Spleen (tissue), 11 donors: ENCODE measurements around the gene ALKBH2. TPM values are rescaled to one million over a fixed set of nuclear protein-coding genes. Genes with fewer than 3 reads are reported as not detected.

Source experiments
- DNase-seq: peaks from one replicate; pipeline ENCODE4 v3.0.0-alpha.2; 2020
- H3K27ac ChIP-seq, 8 donors: fragments of 200-600 bp; sonication (generic) in 7 of 8; 1 replicate in 4 of 8; 2 replicates in 4 of 8; pipeline versions ENCODE4 v1.5.0 to v1.8.0; 2016 to 2021; ENCODE audit warnings: inconsistent platforms in 4 of 8, mild to moderate bottlenecking in 4 of 8, moderate library complexity in 1 of 8
- H3K27me3 ChIP-seq, 7 donors: fragments of 200-600 bp; sonication (generic) in 6 of 7; replicated peaks in 1 of 7; 1 replicate in 4 of 7; 2 replicates in 3 of 7; pipeline versions ENCODE4 v1.5.0 to v1.8.0; 2016 to 2021; ENCODE audit warnings: inconsistent platforms in 3 of 7, mild to moderate bottlenecking in 1 of 7
- H3K36me3 ChIP-seq, 6 donors: fragments of 200-600 bp; sonication (generic) in 5 of 6; 1 replicate in 4 of 6; 2 replicates in 2 of 6; pipeline versions ENCODE4 v1.5.0 to v1.8.0; 2016 to 2021; ENCODE audit warnings: inconsistent platforms in 2 of 6
- H3K4me1 ChIP-seq, 6 donors: fragments of 200-600 bp; sonication (generic) in 5 of 6; 1 replicate in 3 of 6; 2 replicates in 3 of 6; pipeline versions ENCODE4 v1.5.0 to v1.8.0; 2016 to 2021; ENCODE audit warnings: inconsistent platforms in 3 of 6
- H3K4me3 ChIP-seq, 8 donors: fragments of 200-600 bp; sonication (generic) in 7 of 8; 1 replicate in 4 of 8; 2 replicates in 4 of 8; pipeline versions ENCODE4 v1.5.0 to v1.8.0; 2016 to 2021; ENCODE audit warnings: inconsistent platforms in 4 of 8, mild to moderate bottlenecking in 4 of 8, moderate library complexity in 2 of 8
- H3K9me3 ChIP-seq, 8 donors: fragments of 200-600 bp; sonication (generic) in 7 of 8; 1 replicate in 4 of 8; 2 replicates in 4 of 8; pipeline versions ENCODE4 v1.5.0 to v1.8.0; 2016 to 2021; ENCODE audit warnings: inconsistent platforms in 4 of 8
- CTCF ChIP-seq, 11 experiments: fragments of 200-600 bp in 7 of 11; fragments of 450-650 bp in 4 of 11; sonication (generic) in 4 of 11; IDR thresholded peaks in 8 of 11; conservative IDR thresholded peaks in 3 of 11; 1 replicate in 7 of 11; 2 replicates in 4 of 11; pipeline versions ENCODE4 v1.4.0 to v1.8.0; 2016 to 2021; ENCODE audit warnings: antibody characterized with exemption in 11 of 11, inconsistent platforms in 4 of 11, mild to moderate bottlenecking in 1 of 11
- POLR2A ChIP-seq, 3 donors: fragments of 450-650 bp; IDR thresholded peaks; one replicate each; pipeline ENCODE4 v1.5.1; 2017; ENCODE audit warnings: antibody characterized with exemption in 3 of 3, mild to moderate bottlenecking in 1 of 3
- POLR2AphosphoS5 ChIP-seq, 3 donors: sonication (generic); formaldehyde crosslinking; IDR thresholded peaks; one replicate each; pipeline ENCODE4 v1.5.1; 2017; ENCODE audit warnings: antibody characterized with exemption in 3 of 3
- WGBS, 5 donors: extraction: QIAGEN DNeasy Blood & Tissue Kit in 3 of 5; methylation state at CpG; one replicate each; pipeline versions ENCODE4 v1.1.5 to v1.1.7; 2013 to 2018; 5-methylcytosine and 5-hydroxymethylcytosine counted together
- intact Hi-C: fragments of 100-400 bp; cut with DNase I; formaldehyde crosslinking; loops from one replicate; pipeline ENCODE4 v1.15.0; 2023; ENCODE audit warnings: low total_unique reads
- polyA plus RNA-seq, 3 donors: library from polyadenylated mRNA; stranded (reverse); fragments of 200-250 nt; gene quantifications; one replicate each; pipeline ENCODE4 v1.2.1, GENCODE V29; 2013
- total RNA-seq, 7 donors: library from RNA; depleted of rRNA in 3 of 7; stranded (reverse); fragments of >200 nt in 3 of 7; fragmentation: NEBNext Ultra II Directional in 4 of 7; extraction: Animal tissue kit (Norgen Biotek cat#: 25700) in 4 of 7; gene quantifications; one replicate each; pipeline versions ENCODE4 v1.1.0 to v1.2.1, GENCODE V29; 2016 to 2021
- donor health status: healthy with polysubstance abuse.
- donor health status: DM: no; HTN: no; CAD: no; lungs with moderate emphysema.
- donor health status: DM: no; HTN: no; CAD: no.
- donor health status: Bipolar disorder and iron deficiency.
- donor health status: healthy.
- donor health status: DM: no; HTN: no; CAD: no.
- donor health status: DM: yes; HTN: yes; CAD: no.

The ALKBH2 gene
- total and polyA plus RNA-seq, 10 donors: 8.6 to 40.3 (median 13.8) TPM

DNA sequence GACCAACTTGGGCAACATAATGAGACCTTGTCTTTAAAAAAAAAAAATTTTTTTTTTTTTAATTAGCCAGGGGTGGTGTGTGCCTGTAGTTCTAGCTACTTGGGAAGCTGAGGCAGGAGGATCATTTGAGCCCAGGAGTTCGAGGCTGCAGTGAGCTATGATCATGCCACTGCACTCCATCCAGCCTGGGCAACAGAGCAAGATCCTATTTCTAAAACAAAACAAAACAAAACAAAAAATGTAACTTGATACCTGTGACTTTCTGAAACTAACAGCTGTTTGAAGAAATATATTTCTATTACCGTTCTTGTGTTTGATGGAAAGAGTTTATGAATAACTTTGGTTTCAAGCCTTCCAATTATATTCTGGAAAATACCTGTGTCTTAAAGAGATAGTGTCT, 21.4 kb upstream of the ALKBH2 start:
- WGBS, 5 donors: 73 to 92% (median 86%) methylated on average over 2 of the region's 2 CpGs
- Histone ChIP-seq H3K27ac (peak overlapping the region in 6 of 8 donors; percentile 30 to 93 (median 84)), H3K27me3 (no peaks in the 10 kb centered on the region), H3K4me1 (peaks cover 15 to 97% (median 53%) of the 10 kb centered on the region in 6 donors), H3K36me3 (peaks cover 0 to 10% (median 3%) of the 10 kb centered on the region in 6 donors), H3K9me3 (no peaks in the 10 kb centered on the region), H3K4me3 (no peak overlapping the region)
- TF ChIP-seq POLR2A (IDR thresholded peaks at IDR 0.05) (no peak), CTCF (IDR thresholded peaks at IDR 0.05 in 8 of 11, conservative IDR thresholded peaks at IDR 0.05 in 3 of 11) (no peak), POLR2AphosphoS5 (IDR thresholded peaks at IDR 0.05) (no peak)
- intact Hi-C loops: no loop called here
- DNase-seq: no peak

DNA sequence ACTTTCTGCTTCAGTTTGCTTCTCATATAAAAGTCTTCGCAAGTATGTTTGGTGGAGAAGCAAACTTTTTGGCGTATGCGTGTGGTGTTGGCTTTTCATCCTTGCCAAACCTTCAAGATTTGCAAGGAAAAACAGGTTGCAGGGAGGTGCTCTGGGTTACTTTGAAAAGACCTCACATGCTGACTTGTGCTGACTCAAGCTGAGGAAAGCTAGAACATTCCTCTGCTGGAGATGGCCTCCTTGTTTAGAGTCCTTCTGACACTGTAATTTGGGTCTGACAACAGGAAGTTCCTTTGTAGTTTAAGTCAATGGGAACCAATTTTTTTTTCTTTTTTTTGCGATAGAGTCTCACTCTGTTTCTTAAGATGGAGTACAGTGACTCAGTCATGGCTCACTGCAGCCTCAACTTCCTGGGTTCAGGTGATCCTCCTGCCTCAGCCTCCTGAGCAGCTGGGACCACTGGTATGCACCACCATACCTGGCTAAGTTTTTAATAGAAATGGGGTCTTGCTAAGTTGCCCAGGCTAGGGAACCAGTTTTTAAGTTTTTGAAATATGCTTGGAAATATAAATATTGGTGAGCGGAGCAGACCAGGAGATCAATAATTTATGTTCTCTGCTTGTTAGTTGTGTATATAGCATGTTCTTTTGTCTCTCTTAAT, 20.5 kb upstream of the ALKBH2 start:
- Histone ChIP-seq H3K27me3 (no peaks in the 10 kb centered on the region), H3K9me3 (no peaks in the 10 kb centered on the region), H3K4me3 (peak overlapping the region in 1 of 8 donors; percentile 1), H3K36me3 (peaks cover 0 to 16% (median 6%) of the 10 kb centered on the region in 6 donors), H3K4me1 (peaks cover 15 to 88% (median 53%) of the 10 kb centered on the region in 6 donors), H3K27ac (peak overlapping the region in 6 of 8 donors; percentile 2 to 93 (median 84))
- TF ChIP-seq POLR2AphosphoS5 (IDR thresholded peaks at IDR 0.05): no peak
- no peak for TF ChIP-seq CTCF (IDR thresholded peaks at IDR 0.05 in 8 of 11, conservative IDR thresholded peaks at IDR 0.05 in 3 of 11)
- no peak for TF ChIP-seq POLR2A (IDR thresholded peaks at IDR 0.05)
- no peak for DNase-seq
- intact Hi-C loops: no loop called here
- WGBS, 5 donors: 90 to 94% (median 90%) methylated on average over 5 of the region's 5 CpGs

- H3K27me3 ChIP-seq: no peaks in the 10 kb centered on the region
- no peaks in the 10 kb centered on the region for H3K9me3 ChIP-seq
- peaks cover 0 to 25% (median 14%) of the 10 kb centered on the region in 6 donors for H3K36me3 ChIP-seq
- H3K4me1 ChIP-seq: peaks cover 15 to 79% (median 51%) of the 10 kb centered on the region in 6 donors
- H3K27ac ChIP-seq: peak overlapping the region in 5 of 8 donors; percentile 6 to 93 (median 86)
- peak overlapping the region in 1 of 8 donors; percentile 1 for H3K4me3 ChIP-seq
- whole genome bisulfite sequencing, 5 donors: 84 to 90% (median 87%) methylated on average over 11 of the region's 11 CpGs
- peak; percentile 6 for DNase-seq
- intact Hi-C loops: no loop called here
- TF ChIP-seq POLR2AphosphoS5 (IDR thresholded peaks at IDR 0.05) (no peak), POLR2A (IDR thresholded peaks at IDR 0.05) (no peak), CTCF (IDR thresholded peaks at IDR 0.05 in 8 of 11, conservative IDR thresholded peaks at IDR 0.05 in 3 of 11) (no peak)
Observed at GRCh38 chr12:109112720-109113465, 19.6 kb upstream of the ALKBH2 start.

- peak overlapping the region; percentile 55 to 93 (median 85) for H3K27ac ChIP-seq
- H3K4me1 ChIP-seq: peaks cover 10 to 61% (median 36%) of the 10 kb centered on the region in 6 donors
- DNase-seq: peak; percentile 91
- H3K9me3 ChIP-seq: no peaks in the 10 kb centered on the region
- H3K36me3 ChIP-seq: peaks cover 0 to 44% (median 30%) of the 10 kb centered on the region in 6 donors
- TF ChIP-seq POLR2A (IDR thresholded peaks at IDR 0.05) (peak in 1 of 3 donors; percentile 12), CTCF (IDR thresholded peaks at IDR 0.05 in 8 of 11, conservative IDR thresholded peaks at IDR 0.05 in 3 of 11) (no peak), POLR2AphosphoS5 (IDR thresholded peaks at IDR 0.05) (peak; percentile 84 to 92 (median 91))
- 14 to 46% (median 34%) methylated on average over 24 to 28 of the region's 28 CpGs for WGBS, 5 donors
- peak overlapping the region; percentile 8 to 73 (median 46) for H3K4me3 ChIP-seq
- H3K27me3 ChIP-seq: no peaks in the 10 kb centered on the region
- intact Hi-C loops: no loop called here
Observed at GRCh38 chr12:109110988-109111495, 17.8 kb upstream of the ALKBH2 start.
